GM18511 (cell line): ENCODE results near the gene MTERF4.

Source experiments
- ATAC-seq: cut with Tn5 transposase; IDR thresholded peaks from one replicate; pipeline ENCODE4 v1.9.1; 2021; ENCODE audit warnings: mild to moderate bottlenecking, moderate library complexity; ENCODE audit not compliant: unreplicated experiment

The MTERF4 gene

GRCh38 chr2:241052677-241053360, 49.3 kb downstream of the MTERF4 start:
- no peak for ATAC-seq

- ATAC-seq: no peak
Measured at GRCh38 chr2:241051578-241052487, 50.3 kb downstream of the MTERF4 start.

GRCh38 chr2:241050624-241051577, 51.2 kb downstream of the MTERF4 start:
- ATAC-seq: no peak

- ATAC-seq: no peak
Measured at GRCh38 chr2:241049739-241050623, 52.1 kb downstream of the MTERF4 start.

- ATAC-seq: no peak
Measured at GRCh38 chr2:241048949-241049343, 53.1 kb downstream of the MTERF4 start.

GRCh38 chr2:241048149-241048948, 53.7 kb downstream of the MTERF4 start:
- ATAC-seq: no peak

GRCh38 chr2:241047253-241048010, 54.7 kb downstream of the MTERF4 start:
- ATAC-seq: no peak
